ENCODE data around the gene NT5C1B. TPM values are rescaled to one million over a fixed set of nuclear protein-coding genes. Genes with fewer than 3 reads are reported as not detected.

The NT5C1B gene
- total and polyA plus RNA-seq, 4 donors, result 0.02 to 0.63 TPM; not detected in 2

DNA sequence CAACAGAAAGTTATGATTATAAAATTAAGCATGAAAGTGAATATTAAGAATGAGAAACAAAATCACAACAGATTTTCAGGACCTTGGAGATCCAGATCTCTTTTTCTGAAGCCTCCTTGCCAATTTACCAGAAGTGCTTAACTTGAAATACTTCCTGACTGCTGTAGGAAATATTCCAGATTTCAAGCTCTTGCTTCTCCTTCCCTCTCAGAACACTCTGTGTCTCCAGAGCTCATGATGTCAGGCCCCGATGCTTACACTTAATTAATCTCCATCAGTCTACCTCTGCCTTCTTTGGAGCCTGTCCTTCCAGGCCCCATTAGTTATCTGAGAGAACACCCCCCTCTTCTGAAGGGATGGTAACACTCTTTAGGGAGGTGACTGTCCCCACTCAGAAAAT lies 20.7 kb upstream of the NT5C1B start:
- H3K4me3 ChIP-seq (ENCODE audit: low read depth in 1 of 3, low read length in 3 of 3), result no peak overlapping the region
- no peaks in the 10 kb centered on the region for H3K27me3 ChIP-seq (ENCODE audit: control insufficient read depth in 4 of 4, insufficient read depth in 4 of 4, low read length in 3 of 4)
- H3K9ac ChIP-seq (ENCODE audit: low read depth in 1 of 2, low read length in 2 of 2), result no peak overlapping the region
- 93% methylated on average over 1 of the region's 1 CpG for WGBS
- H3K4me1 ChIP-seq (ENCODE audit: control insufficient read depth in 4 of 4, insufficient read depth in 4 of 4, low read length in 3 of 4), result peaks cover 0 to 15% (median 2%) of the 10 kb centered on the region in 4 donors
- no peak for DNase-seq (ENCODE audit: low spot score)
- H3K36me3 ChIP-seq (ENCODE audit: control insufficient read depth in 4 of 4, insufficient read depth in 3 of 4, low read depth in 1 of 4, low read length in 3 of 4), result peaks cover 0 to 2% (median 0%) of the 10 kb centered on the region in 4 donors
- H3K27ac ChIP-seq (ENCODE audit: low read depth in 1 of 2, low read length in 2 of 2), result no peak overlapping the region
- no peaks in the 10 kb centered on the region for H3K9me3 ChIP-seq (ENCODE audit: control insufficient read depth in 4 of 4, low read length in 3 of 4)
- TF ChIP-seq, protein P1, sequence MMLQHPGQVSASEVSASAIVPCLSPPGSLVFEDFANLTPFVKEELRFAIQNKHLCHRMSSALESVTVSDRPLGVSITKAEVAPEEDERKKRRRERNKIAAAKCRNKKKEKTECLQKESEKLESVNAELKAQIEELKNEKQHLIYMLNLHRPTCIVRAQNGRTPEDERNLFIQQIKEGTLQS (IDR thresholded peaks at IDR 0.05), result no peak
- TF ChIP-seq FOXA1 (IDR thresholded peaks at IDR 0.05) (no peak), HNF4A (conservative IDR thresholded peaks at IDR 0.05) (no peak), EGR1 (IDR thresholded peaks at IDR 0.05; ENCODE audit: low read depth in 2 of 2) (no peak), FOXA2 (IDR thresholded peaks at IDR 0.05) (no peak), RXRA (IDR thresholded peaks at IDR 0.05) (no peak), NR2F2 (IDR thresholded peaks at IDR 0.05) (no peak), JUND (IDR thresholded peaks at IDR 0.05) (no peak), GABPA (IDR thresholded peaks at IDR 0.05 in 1 of 2, conservative IDR thresholded peaks at IDR 0.05 in 1 of 2) (no peak), TAF1 (conservative IDR thresholded peaks at IDR 0.05) (no peak), SP1 (IDR thresholded peaks at IDR 0.05) (no peak), HNF4G (IDR thresholded peaks at IDR 0.05) (no peak), RAD21 (IDR thresholded peaks at IDR 0.05) (no peak)
- TF ChIP-seq, protein P2, sequence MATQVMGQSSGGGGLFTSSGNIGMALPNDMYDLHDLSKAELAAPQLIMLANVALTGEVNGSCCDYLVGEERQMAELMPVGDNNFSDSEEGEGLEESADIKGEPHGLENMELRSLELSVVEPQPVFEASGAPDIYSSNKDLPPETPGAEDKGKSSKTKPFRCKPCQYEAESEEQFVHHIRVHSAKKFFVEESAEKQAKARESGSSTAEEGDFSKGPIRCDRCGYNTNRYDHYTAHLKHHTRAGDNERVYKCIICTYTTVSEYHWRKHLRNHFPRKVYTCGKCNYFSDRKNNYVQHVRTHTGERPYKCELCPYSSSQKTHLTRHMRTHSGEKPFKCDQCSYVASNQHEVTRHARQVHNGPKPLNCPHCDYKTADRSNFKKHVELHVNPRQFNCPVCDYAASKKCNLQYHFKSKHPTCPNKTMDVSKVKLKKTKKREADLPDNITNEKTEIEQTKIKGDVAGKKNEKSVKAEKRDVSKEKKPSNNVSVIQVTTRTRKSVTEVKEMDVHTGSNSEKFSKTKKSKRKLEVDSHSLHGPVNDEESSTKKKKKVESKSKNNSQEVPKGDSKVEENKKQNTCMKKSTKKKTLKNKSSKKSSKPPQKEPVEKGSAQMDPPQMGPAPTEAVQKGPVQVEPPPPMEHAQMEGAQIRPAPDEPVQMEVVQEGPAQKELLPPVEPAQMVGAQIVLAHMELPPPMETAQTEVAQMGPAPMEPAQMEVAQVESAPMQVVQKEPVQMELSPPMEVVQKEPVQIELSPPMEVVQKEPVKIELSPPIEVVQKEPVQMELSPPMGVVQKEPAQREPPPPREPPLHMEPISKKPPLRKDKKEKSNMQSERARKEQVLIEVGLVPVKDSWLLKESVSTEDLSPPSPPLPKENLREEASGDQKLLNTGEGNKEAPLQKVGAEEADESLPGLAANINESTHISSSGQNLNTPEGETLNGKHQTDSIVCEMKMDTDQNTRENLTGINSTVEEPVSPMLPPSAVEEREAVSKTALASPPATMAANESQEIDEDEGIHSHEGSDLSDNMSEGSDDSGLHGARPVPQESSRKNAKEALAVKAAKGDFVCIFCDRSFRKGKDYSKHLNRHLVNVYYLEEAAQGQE (IDR thresholded peaks at IDR 0.05), result no peak
- TF ChIP-seq, protein P3, sequence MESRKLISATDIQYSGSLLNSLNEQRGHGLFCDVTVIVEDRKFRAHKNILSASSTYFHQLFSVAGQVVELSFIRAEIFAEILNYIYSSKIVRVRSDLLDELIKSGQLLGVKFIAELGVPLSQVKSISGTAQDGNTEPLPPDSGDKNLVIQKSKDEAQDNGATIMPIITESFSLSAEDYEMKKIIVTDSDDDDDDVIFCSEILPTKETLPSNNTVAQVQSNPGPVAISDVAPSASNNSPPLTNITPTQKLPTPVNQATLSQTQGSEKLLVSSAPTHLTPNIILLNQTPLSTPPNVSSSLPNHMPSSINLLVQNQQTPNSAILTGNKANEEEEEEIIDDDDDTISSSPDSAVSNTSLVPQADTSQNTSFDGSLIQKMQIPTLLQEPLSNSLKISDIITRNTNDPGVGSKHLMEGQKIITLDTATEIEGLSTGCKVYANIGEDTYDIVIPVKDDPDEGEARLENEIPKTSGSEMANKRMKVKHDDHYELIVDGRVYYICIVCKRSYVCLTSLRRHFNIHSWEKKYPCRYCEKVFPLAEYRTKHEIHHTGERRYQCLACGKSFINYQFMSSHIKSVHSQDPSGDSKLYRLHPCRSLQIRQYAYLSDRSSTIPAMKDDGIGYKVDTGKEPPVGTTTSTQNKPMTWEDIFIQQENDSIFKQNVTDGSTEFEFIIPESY (IDR thresholded peaks at IDR 0.05), result no peak
- TF ChIP-seq, protein P4, sequence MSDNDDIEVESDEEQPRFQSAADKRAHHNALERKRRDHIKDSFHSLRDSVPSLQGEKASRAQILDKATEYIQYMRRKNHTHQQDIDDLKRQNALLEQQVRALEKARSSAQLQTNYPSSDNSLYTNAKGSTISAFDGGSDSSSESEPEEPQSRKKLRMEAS (IDR thresholded peaks at IDR 0.05), result no peak

DNA sequence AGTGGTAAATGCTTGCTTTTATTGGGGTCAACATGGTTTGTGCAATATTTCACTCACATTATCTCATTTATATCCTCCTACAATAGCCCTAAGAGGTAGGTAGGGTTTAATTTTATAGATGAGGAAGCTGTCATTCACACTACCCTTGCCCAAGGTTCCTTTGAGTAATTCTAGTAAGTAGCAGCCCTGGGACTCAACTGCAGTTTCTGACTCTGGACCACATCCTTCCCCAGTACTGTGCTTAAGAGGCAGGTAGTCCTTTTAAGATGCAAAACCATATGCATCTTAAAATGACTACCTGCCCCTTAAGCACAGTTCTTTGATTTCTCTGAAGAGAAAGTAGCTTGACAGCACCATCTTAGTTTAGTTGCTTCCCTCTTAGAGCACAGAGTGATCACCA lies 15.7 kb upstream of the NT5C1B start:
- Histone ChIP-seq H3K36me3 (ENCODE audit: control insufficient read depth in 4 of 4, insufficient read depth in 3 of 4, low read depth in 1 of 4, low read length in 3 of 4) (peaks cover 0 to 1% (median 0%) of the 10 kb centered on the region in 4 donors), H3K4me3 (ENCODE audit: low read depth in 1 of 3, low read length in 3 of 3) (no peak overlapping the region), H3K27ac (ENCODE audit: low read depth in 1 of 2, low read length in 2 of 2) (no peak overlapping the region), H3K27me3 (ENCODE audit: control insufficient read depth in 4 of 4, insufficient read depth in 4 of 4, low read length in 3 of 4) (no peaks in the 10 kb centered on the region), H3K9ac (ENCODE audit: low read depth in 1 of 2, low read length in 2 of 2) (no peak overlapping the region), H3K9me3 (ENCODE audit: control insufficient read depth in 4 of 4, low read length in 3 of 4) (no peaks in the 10 kb centered on the region), H3K4me1 (ENCODE audit: control insufficient read depth in 4 of 4, insufficient read depth in 4 of 4, low read length in 3 of 4) (peaks cover 3 to 12% (median 11%) of the 10 kb centered on the region in 4 donors)
- DNase-seq (ENCODE audit: low spot score), result no peak
- TF ChIP-seq EGR1 (IDR thresholded peaks at IDR 0.05; ENCODE audit: low read depth in 2 of 2) (no peak), GABPA (IDR thresholded peaks at IDR 0.05 in 1 of 2, conservative IDR thresholded peaks at IDR 0.05 in 1 of 2) (no peak), YY1 (IDR thresholded peaks at IDR 0.05) (no peak), JUND (IDR thresholded peaks at IDR 0.05) (no peak), TAF1 (conservative IDR thresholded peaks at IDR 0.05) (no peak), FOXA2 (IDR thresholded peaks at IDR 0.05) (no peak), HNF4G (IDR thresholded peaks at IDR 0.05) (no peak), NR2F2 (IDR thresholded peaks at IDR 0.05) (no peak), RXRA (IDR thresholded peaks at IDR 0.05) (no peak)
- TF ChIP-seq, protein P5, sequence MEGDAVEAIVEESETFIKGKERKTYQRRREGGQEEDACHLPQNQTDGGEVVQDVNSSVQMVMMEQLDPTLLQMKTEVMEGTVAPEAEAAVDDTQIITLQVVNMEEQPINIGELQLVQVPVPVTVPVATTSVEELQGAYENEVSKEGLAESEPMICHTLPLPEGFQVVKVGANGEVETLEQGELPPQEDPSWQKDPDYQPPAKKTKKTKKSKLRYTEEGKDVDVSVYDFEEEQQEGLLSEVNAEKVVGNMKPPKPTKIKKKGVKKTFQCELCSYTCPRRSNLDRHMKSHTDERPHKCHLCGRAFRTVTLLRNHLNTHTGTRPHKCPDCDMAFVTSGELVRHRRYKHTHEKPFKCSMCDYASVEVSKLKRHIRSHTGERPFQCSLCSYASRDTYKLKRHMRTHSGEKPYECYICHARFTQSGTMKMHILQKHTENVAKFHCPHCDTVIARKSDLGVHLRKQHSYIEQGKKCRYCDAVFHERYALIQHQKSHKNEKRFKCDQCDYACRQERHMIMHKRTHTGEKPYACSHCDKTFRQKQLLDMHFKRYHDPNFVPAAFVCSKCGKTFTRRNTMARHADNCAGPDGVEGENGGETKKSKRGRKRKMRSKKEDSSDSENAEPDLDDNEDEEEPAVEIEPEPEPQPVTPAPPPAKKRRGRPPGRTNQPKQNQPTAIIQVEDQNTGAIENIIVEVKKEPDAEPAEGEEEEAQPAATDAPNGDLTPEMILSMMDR (IDR thresholded peaks at IDR 0.05; ENCODE audit: low read depth, low read length, missing input control), result no peak
- TF ChIP-seq, protein P2 (IDR thresholded peaks at IDR 0.05), result no peak
- TF ChIP-seq, protein P3 (IDR thresholded peaks at IDR 0.05), result no peak
- TF ChIP-seq, protein P4 (IDR thresholded peaks at IDR 0.05), result no peak
